Hepatocyte (in vitro differentiated cells): ENCODE measurements around the gene SLC7A14.

Source experiments
- CTCF ChIP-seq: fragments of 200-600 bp; sonication (generic); IDR thresholded peaks from 2 replicates; pipeline ENCODE4 v1.5.1; 2016; ENCODE audit warnings: antibody characterized with exemption, mild to moderate bottlenecking; ENCODE audit not compliant: poor library complexity
- EZH2 ChIP-seq: fragments of 200-600 bp; sonication (generic); IDR thresholded peaks from 2 replicates; pipeline ENCODE4 v1.6.1; 2016; ENCODE audit warnings: antibody characterized with exemption, mild to moderate bottlenecking, borderline replicate concordance
- EZH2phosphoT487 ChIP-seq: fragments of 200-600 bp; sonication (generic); IDR thresholded peaks from one replicate; pipeline ENCODE4 v1.6.1; 2018; ENCODE audit warnings: antibody characterized with exemption, mild to moderate bottlenecking, low read depth, moderate library complexity; ENCODE audit not compliant: unreplicated experiment, severe bottlenecking

- TF ChIP-seq CTCF (no peak), EZH2 (no peak), EZH2phosphoT487 (no peak)
These were observed 77.0 kb downstream of the SLC7A14 start for GRCh38 chr3:170508839-170509238.
